Effector memory CD4-positive, alpha-beta T cell (primary cell): ENCODE data around the gene CFAP221.

ENCODE experiments used
- DNase-seq, 3 donors: peaks; one replicate each; pipeline ENCODE4 v3.0.0-alpha.2; 2020
- H3K27ac ChIP-seq: 2 replicates; pipeline ENCODE4 v1.7.0; 2013; ENCODE audit warnings: mild to moderate bottlenecking, low read length, moderate library complexity; ENCODE audit not compliant: insufficient read depth, poor library complexity, severe bottlenecking
- H3K27me3 ChIP-seq: replicated peaks from 2 replicates; pipeline ENCODE4 v1.7.0; 2013; ENCODE audit warnings: mild to moderate bottlenecking, low read length; ENCODE audit not compliant: insufficient read depth, control insufficient read depth, poor library complexity, severe bottlenecking
- H3K36me3 ChIP-seq: 2 replicates; pipeline ENCODE4 v1.7.0; 2013; ENCODE audit warnings: mild to moderate bottlenecking, low read length, moderate library complexity; ENCODE audit not compliant: control insufficient read depth, insufficient read depth
- H3K4me1 ChIP-seq: 2 replicates; pipeline ENCODE4 v1.7.0; 2013; ENCODE audit warnings: low read length, mild to moderate bottlenecking; ENCODE audit not compliant: control insufficient read depth, insufficient read depth, poor library complexity, severe bottlenecking
- H3K4me3 ChIP-seq: 2 replicates; pipeline ENCODE4 v1.7.0; 2013; ENCODE audit warnings: low read length, low read depth, mild to moderate bottlenecking; ENCODE audit not compliant: insufficient read depth, poor library complexity, severe bottlenecking
- H3K9me3 ChIP-seq: 2 replicates; pipeline ENCODE4 v1.7.0; 2013; ENCODE audit warnings: mild to moderate bottlenecking, low read length, moderate library complexity; ENCODE audit not compliant: control insufficient read depth

CFAP221 gene

GRCh38 chr2:119580550-119581072 lies 36.4 kb downstream of the CFAP221 start:
- no peak for DNase-seq
- Histone ChIP-seq H3K27me3 (no peaks in the 10 kb centered on the region), H3K27ac (no peak overlapping the region), H3K36me3 (no peaks in the 10 kb centered on the region), H3K4me1 (no peaks in the 10 kb centered on the region), H3K4me3 (no peak overlapping the region), H3K9me3 (no peaks in the 10 kb centered on the region)

DNA sequence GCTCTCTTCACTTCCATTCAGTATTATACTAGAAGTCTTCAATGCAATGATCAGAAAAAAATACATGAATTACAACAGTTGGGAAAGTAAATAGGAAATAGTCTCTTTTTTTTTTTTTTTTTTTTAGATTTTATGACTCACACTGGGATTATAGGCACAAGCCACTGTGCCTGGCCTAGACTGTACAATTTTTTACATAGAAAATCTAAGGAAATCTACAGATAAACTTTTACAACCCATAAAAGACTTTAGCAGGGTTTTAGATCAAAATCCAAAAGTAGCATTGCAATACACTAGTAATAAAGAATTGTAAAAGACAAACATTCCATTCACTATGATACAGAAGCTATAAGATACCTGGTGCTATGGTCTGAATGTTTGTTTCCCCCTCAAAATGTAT lies 39.0 kb downstream of the CFAP221 start:
- Histone ChIP-seq H3K9me3 (no peaks in the 10 kb centered on the region), H3K4me3 (no peak overlapping the region), H3K36me3 (no peaks in the 10 kb centered on the region), H3K4me1 (no peaks in the 10 kb centered on the region), H3K27ac (no peak overlapping the region), H3K27me3 (no peaks in the 10 kb centered on the region)
- no peak for DNase-seq

GRCh38 chr2:119584469-119584868 lies 40.2 kb downstream of the CFAP221 start:
- no peak overlapping the region for H3K4me3 ChIP-seq
- H3K36me3 ChIP-seq: no peaks in the 10 kb centered on the region
- H3K9me3 ChIP-seq: no peaks in the 10 kb centered on the region
- no peaks in the 10 kb centered on the region for H3K4me1 ChIP-seq
- H3K27me3 ChIP-seq: no peaks in the 10 kb centered on the region
- H3K27ac ChIP-seq: no peak overlapping the region
- no peak for DNase-seq

GRCh38 chr2:119586085-119586484 lies 41.8 kb downstream of the CFAP221 start:
- no peaks in the 10 kb centered on the region for H3K9me3 ChIP-seq
- DNase-seq: no peak
- no peak overlapping the region for H3K4me3 ChIP-seq
- H3K27ac ChIP-seq: no peak overlapping the region
- H3K36me3 ChIP-seq: no peaks in the 10 kb centered on the region
- no peaks in the 10 kb centered on the region for H3K4me1 ChIP-seq
- H3K27me3 ChIP-seq: no peaks in the 10 kb centered on the region

DNA sequence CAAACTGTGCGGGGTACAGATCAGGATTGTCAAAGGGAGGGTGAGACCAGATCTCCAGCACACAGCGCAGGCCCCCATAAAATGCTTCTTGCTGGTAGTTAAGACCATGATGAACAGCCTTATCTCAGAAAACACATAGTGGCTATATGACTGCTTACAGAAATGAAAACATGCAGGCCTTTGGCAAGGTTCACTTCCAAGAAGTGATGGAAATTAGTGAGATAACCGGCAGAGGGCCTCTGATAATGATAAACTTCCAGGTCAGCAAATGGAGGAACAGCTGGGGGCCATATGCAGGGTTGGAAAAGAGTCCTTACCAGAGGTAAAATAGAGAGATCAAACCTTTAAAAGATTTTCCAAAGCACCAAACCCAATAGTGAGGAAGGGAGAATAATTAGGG lies 46.6 kb downstream of the CFAP221 start:
- Histone ChIP-seq H3K4me1 (no peaks in the 10 kb centered on the region), H3K36me3 (no peaks in the 10 kb centered on the region), H3K4me3 (no peak overlapping the region), H3K27me3 (no peaks in the 10 kb centered on the region), H3K9me3 (no peaks in the 10 kb centered on the region), H3K27ac (no peak overlapping the region)
- no peak for DNase-seq

DNA sequence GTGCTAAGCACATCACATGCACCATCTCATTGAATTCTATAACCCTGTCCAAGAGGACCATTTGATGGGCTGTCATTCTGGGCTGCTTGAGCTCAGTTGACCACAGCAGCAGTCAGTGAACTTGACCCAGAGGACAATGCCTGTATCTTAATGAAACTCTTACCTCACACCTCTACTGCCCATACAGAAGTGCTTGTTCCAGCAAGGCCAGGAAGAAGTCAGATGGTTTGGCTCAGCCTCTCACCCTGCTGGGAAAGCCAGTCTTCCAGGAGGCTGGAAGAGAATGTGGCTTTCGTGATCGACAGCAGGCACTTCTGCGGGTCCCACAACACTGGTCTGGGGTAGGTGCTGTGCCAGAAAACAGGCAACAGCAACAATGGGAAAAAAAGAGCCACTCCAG lies 47.3 kb downstream of the CFAP221 start:
- H3K4me1 ChIP-seq: no peaks in the 10 kb centered on the region
- H3K4me3 ChIP-seq: no peak overlapping the region
- no peaks in the 10 kb centered on the region for H3K27me3 ChIP-seq
- H3K9me3 ChIP-seq: no peaks in the 10 kb centered on the region
- no peaks in the 10 kb centered on the region for H3K36me3 ChIP-seq
- DNase-seq: no peak
- no peak overlapping the region for H3K27ac ChIP-seq

DNA sequence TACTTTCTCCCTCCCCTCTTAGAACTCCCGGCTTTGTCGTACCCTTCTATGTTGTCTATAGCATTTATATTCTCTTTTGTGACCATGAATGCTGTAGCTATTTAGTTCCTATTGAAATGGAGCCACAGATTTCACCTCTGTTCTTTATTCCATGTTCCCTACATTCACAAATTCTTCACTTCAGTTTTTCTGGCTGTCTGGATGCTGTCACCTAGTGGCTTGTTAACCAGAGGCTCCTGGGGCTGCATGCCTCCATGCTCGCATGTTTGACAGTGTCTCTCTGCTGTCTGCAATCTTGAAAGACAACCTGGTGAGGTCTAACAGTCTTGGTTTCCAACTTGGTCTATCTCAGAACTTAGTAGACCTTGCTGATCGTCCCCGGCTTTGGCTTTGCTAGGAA lies 48.2 kb downstream of the CFAP221 start:
- Histone ChIP-seq H3K4me1 (no peaks in the 10 kb centered on the region), H3K27ac (no peak overlapping the region), H3K36me3 (no peaks in the 10 kb centered on the region), H3K9me3 (no peaks in the 10 kb centered on the region), H3K27me3 (no peaks in the 10 kb centered on the region), H3K4me3 (no peak overlapping the region)
- DNase-seq: no peak

DNA sequence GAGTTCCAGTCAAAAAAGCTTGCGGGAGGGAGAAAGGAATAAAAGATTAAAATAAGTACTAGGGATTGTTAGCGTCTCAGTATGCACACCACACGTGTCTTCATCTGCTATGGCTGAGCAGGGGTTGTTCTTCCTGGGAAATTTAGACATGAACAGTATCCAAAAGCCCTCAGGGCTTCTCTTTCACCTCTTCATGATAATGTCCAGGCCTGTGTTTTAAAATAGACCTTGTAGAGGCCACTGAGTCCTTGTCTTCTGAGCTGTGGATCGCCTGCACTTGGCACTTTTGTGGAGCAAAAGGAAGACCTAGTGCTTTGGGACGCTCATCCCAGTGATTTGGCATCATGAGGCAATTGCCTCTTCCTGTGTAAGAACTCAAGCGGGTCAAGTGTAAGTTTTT lies 52.4 kb downstream of the CFAP221 start:
- Histone ChIP-seq H3K4me3 (no peak overlapping the region), H3K27ac (no peak overlapping the region), H3K9me3 (no peaks in the 10 kb centered on the region), H3K4me1 (no peaks in the 10 kb centered on the region), H3K36me3 (no peaks in the 10 kb centered on the region), H3K27me3 (no peaks in the 10 kb centered on the region)
- no peak for DNase-seq

DNA sequence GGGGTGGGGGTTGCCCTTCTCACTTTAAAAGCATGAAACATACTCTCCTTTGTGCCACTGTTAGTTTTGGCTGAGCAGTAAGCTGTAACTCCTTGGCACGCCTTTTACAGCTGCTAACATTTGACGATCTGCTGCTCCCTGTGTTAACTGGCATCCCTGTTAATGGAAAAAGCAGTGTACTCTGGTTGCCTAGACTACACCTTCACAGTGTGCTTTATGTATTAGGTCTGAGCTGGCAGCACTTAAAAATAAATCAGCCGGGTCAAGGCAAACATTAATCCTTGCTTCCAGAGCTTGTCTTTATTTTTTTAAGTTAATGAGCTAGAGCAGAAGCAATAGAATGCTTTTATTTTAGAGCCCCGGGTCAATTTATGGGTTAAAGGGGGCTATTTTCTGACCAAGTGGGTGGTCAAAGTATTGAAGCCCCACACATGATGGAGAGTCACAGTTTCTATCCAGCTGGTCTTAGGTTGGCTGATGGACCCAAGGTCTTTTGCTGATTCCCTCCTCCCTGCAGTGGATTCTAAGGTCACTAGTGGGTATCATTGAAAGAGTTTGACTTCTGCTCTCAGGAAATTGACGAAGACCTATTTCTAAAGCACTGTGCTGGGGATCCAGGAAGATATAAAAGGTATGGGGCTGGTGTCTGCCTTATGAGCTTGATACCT lies 54.5 kb downstream of the CFAP221 start:
- no peak overlapping the region for H3K4me3 ChIP-seq
- no peak overlapping the region for H3K27ac ChIP-seq
- H3K27me3 ChIP-seq: no peaks in the 10 kb centered on the region
- DNase-seq: no peak
- no peaks in the 10 kb centered on the region for H3K9me3 ChIP-seq
- H3K4me1 ChIP-seq: no peaks in the 10 kb centered on the region
- H3K36me3 ChIP-seq: no peaks in the 10 kb centered on the region

GRCh38 chr2:119599384-119599783 lies 55.1 kb downstream of the CFAP221 start:
- no peaks in the 10 kb centered on the region for H3K27me3 ChIP-seq
- H3K9me3 ChIP-seq: no peaks in the 10 kb centered on the region
- no peak for DNase-seq
- no peaks in the 10 kb centered on the region for H3K36me3 ChIP-seq
- no peaks in the 10 kb centered on the region for H3K4me1 ChIP-seq
- no peak overlapping the region for H3K27ac ChIP-seq
- H3K4me3 ChIP-seq: no peak overlapping the region
